SK-N-SH treated with all-trans-retinoic acid at 6 μM for 48 hours (cell line): ENCODE results near the gene LGALS3BP.
A peak's percentile ranks its signal among the peaks of the same experiment; 100 is the strongest.

Source experiments
- BACH2 ChIP-seq: fragments of 250-450 bp; sonication (Bioruptor Pico); IDR thresholded peaks from 2 replicates; pipeline ENCODE4 v1.9.0; 2021; ENCODE audit warnings: mild to moderate bottlenecking, borderline replicate concordance
- CREB5 ChIP-seq: fragments of 250-450 bp; sonication (Bioruptor Pico); IDR thresholded peaks from 2 replicates; pipeline ENCODE4 v1.5.1; 2020; ENCODE audit warnings: low read depth, mild to moderate bottlenecking, moderate library complexity
- OSR1 ChIP-seq: fragments of 250-450 bp; sonication (Bioruptor Pico); IDR thresholded peaks from 2 replicates; pipeline ENCODE4 v1.8.0; 2022; ENCODE audit warnings: moderate library complexity, mild to moderate bottlenecking, inconsistent platforms
- PATZ1 ChIP-seq: fragments of 250-450 bp; sonication (Bioruptor Pico); IDR thresholded peaks from 2 replicates; pipeline ENCODE4 v1.8.0; 2020; ENCODE audit warnings: mild to moderate bottlenecking, moderate library complexity, borderline replicate concordance
- PPARA ChIP-seq: fragments of 250-450 bp; sonication (Bioruptor Pico); IDR thresholded peaks from 2 replicates; pipeline ENCODE4 v1.5.0; 2020; ENCODE audit warnings: mild to moderate bottlenecking, borderline replicate concordance
- RARB ChIP-seq: fragments of 250-450 bp; sonication (Bioruptor Pico); IDR thresholded peaks from 2 replicates; pipeline ENCODE4 v1.8.0; 2021; ENCODE audit warnings: mild to moderate bottlenecking, moderate library complexity
- SNAI2 ChIP-seq: fragments of 250-450 bp; sonication (Bioruptor Pico); IDR thresholded peaks from 2 replicates; pipeline ENCODE4 v1.5.0; 2020; ENCODE audit warnings: mild to moderate bottlenecking, moderate library complexity
- TOX ChIP-seq: fragments of 250-450 bp; sonication (Bioruptor Pico); IDR thresholded peaks from 2 replicates; pipeline ENCODE4 v1.8.0; 2021; ENCODE audit warnings: mild to moderate bottlenecking, moderate library complexity, borderline replicate concordance
- ZC3H10 ChIP-seq: fragments of 250-450 bp; sonication (Bioruptor Pico); IDR thresholded peaks from 2 replicates; pipeline ENCODE4 v1.5.1; 2021; ENCODE audit warnings: mild to moderate bottlenecking, moderate library complexity
- ZFP3 ChIP-seq: fragments of 250-450 bp; sonication (Bioruptor Pico); IDR thresholded peaks from 2 replicates; pipeline ENCODE4 v1.5.0; 2020; ENCODE audit warnings: mild to moderate bottlenecking, moderate library complexity
- ZFP30 ChIP-seq: fragments of 450-650 bp; formaldehyde crosslinking; IDR thresholded peaks from 2 replicates; pipeline ENCODE4 v1.5.0; 2022; ENCODE audit warnings: mild to moderate bottlenecking, moderate library complexity
- ZNF8 ChIP-seq: fragments of 450-650 bp; formaldehyde crosslinking; IDR thresholded peaks from 2 replicates; pipeline ENCODE4 v1.5.0; 2020; ENCODE audit warnings: mild to moderate bottlenecking, moderate library complexity

GRCh38 chr17:78933025-78933958 lies 46.4 kb downstream of the LGALS3BP start:
- 0 out of 2 replicates have a peak, but pooled peaks have one; percentile 9 for TF ChIP-seq PATZ1 (CRISPR knock-in tag)
- TF ChIP-seq ZFP30: no peak
- TF ChIP-seq BACH2 (CRISPR knock-in tag): no peak
- TF ChIP-seq PPARA: no peak
- TF ChIP-seq CREB5 (CRISPR knock-in tag): no peak
- no peak for TF ChIP-seq OSR1 (CRISPR knock-in tag)
- no peak for TF ChIP-seq SNAI2 (CRISPR knock-in tag)
- TF ChIP-seq RARB (CRISPR knock-in tag): no peak
- TF ChIP-seq ZFP3 (CRISPR knock-in tag): peak; percentile 4; the same call in 1 of the 2 replicates
- 0 out of 2 replicates have a peak, but pooled peaks have one; percentile 38 for TF ChIP-seq ZC3H10 (CRISPR knock-in tag)
- no peak for TF ChIP-seq TOX (CRISPR knock-in tag)
- no peak for TF ChIP-seq ZNF8
